HEK293 (cell line): ENCODE results near the gene MUS81.

Experiments used
- KLF9 ChIP-seq: fragments of 450-650 bp; formaldehyde crosslinking; IDR thresholded peaks from 2 replicates; pipeline ENCODE4 v1.5.1; 2016; ENCODE audit warnings: missing biosample characterization, missing genetic modification characterization, low read depth
- MYNN ChIP-seq: fragments of 450-650 bp; formaldehyde crosslinking; IDR thresholded peaks from 2 replicates; pipeline ENCODE4 v1.5.1; 2016; ENCODE audit warnings: missing biosample characterization, missing genetic modification characterization, borderline replicate concordance
- MZF1 ChIP-seq: fragments of 450-650 bp; formaldehyde crosslinking; IDR thresholded peaks from 2 replicates; pipeline ENCODE4 v1.5.1; 2017; ENCODE audit warnings: missing biosample characterization, missing genetic modification characterization, borderline replicate concordance
- SP2 ChIP-seq: fragments of 450-650 bp; formaldehyde crosslinking; IDR thresholded peaks from 2 replicates; pipeline ENCODE4 v1.5.1; 2016; ENCODE audit warnings: missing biosample characterization, missing genetic modification characterization
- TCF7L2 ChIP-seq: IDR thresholded peaks from 2 replicates; pipeline ENCODE4 v1.6.1; 2011; ENCODE audit warnings: low read depth, mild to moderate bottlenecking, inconsistent platforms, low read length, moderate library complexity, borderline replicate concordance
- ZBTB1 ChIP-seq: fragments of 450-650 bp; formaldehyde crosslinking; IDR thresholded peaks from 2 replicates; pipeline ENCODE4 v1.5.1; 2016; ENCODE audit warnings: missing biosample characterization, missing genetic modification characterization
- ZNF133 ChIP-seq: fragments of 450-650 bp; formaldehyde crosslinking; IDR thresholded peaks from 2 replicates; pipeline ENCODE4 v1.5.1; 2016; ENCODE audit warnings: missing biosample characterization, missing genetic modification characterization
- ZNF2 ChIP-seq: fragments of 450-650 bp; formaldehyde crosslinking; IDR thresholded peaks from 2 replicates; pipeline ENCODE4 v1.5.1; 2016; ENCODE audit warnings: missing biosample characterization, missing genetic modification characterization
- ZNF211 ChIP-seq: fragments of 450-650 bp; formaldehyde crosslinking; IDR thresholded peaks from 2 replicates; pipeline ENCODE4 v1.5.1; 2016; ENCODE audit warnings: low read depth, missing biosample characterization, missing genetic modification characterization
- ZNF223 ChIP-seq: fragments of 450-650 bp; formaldehyde crosslinking; IDR thresholded peaks from 2 replicates; pipeline ENCODE4 v1.5.1; 2016; ENCODE audit warnings: missing biosample characterization, missing genetic modification characterization
- ZNF292 ChIP-seq: fragments of 450-650 bp; formaldehyde crosslinking; IDR thresholded peaks from 2 replicates; pipeline ENCODE4 v1.5.1; 2016; ENCODE audit warnings: low read depth, missing biosample characterization, missing genetic modification characterization, borderline replicate concordance
- ZNF302 ChIP-seq: fragments of 450-650 bp; formaldehyde crosslinking; IDR thresholded peaks from 2 replicates; pipeline ENCODE4 v1.5.1; 2016; ENCODE audit warnings: missing biosample characterization, missing genetic modification characterization, low read depth
- ZNF560 ChIP-seq: fragments of 450-650 bp; formaldehyde crosslinking; IDR thresholded peaks from 2 replicates; pipeline ENCODE4 v1.5.1; 2017; ENCODE audit warnings: missing biosample characterization, missing genetic modification characterization, borderline replicate concordance
- ZNF571 ChIP-seq: fragments of 450-650 bp; formaldehyde crosslinking; IDR thresholded peaks from 2 replicates; pipeline ENCODE4 v1.5.0; 2017; ENCODE audit warnings: missing biosample characterization, missing genetic modification characterization
- ZNF610 ChIP-seq: fragments of 450-650 bp; formaldehyde crosslinking; IDR thresholded peaks from 2 replicates; pipeline ENCODE4 v1.5.1; 2016; ENCODE audit warnings: missing biosample characterization, missing genetic modification characterization, borderline replicate concordance
- ZSCAN23 ChIP-seq: fragments of 450-650 bp; formaldehyde crosslinking; IDR thresholded peaks from 2 replicates; pipeline ENCODE4 v1.5.1; 2016; ENCODE audit warnings: missing biosample characterization, missing genetic modification characterization
- TF ChIP-seq, protein P1 (sequence below): fragments of 450-650 bp; formaldehyde crosslinking; IDR thresholded peaks from 2 replicates; pipeline ENCODE4 v1.5.1; 2016; ENCODE audit warnings: missing biosample characterization, missing genetic modification characterization
- TF ChIP-seq, protein P2 (sequence below): fragments of 450-650 bp; formaldehyde crosslinking; IDR thresholded peaks from 2 replicates; pipeline ENCODE4 v1.5.1; 2016; ENCODE audit warnings: missing biosample characterization, missing genetic modification characterization
- TF ChIP-seq, protein P3 (sequence below): sonication (generic); formaldehyde crosslinking; IDR thresholded peaks from 2 replicates; pipeline ENCODE4 v1.8.1; 2022; ENCODE audit warnings: mild to moderate bottlenecking, moderate library complexity, missing genetic modification reagents
- TF ChIP-seq, protein P4 (sequence below): fragments of 450-650 bp; formaldehyde crosslinking; IDR thresholded peaks from 2 replicates; pipeline ENCODE4 v1.5.1; 2016; ENCODE audit warnings: missing biosample characterization, missing genetic modification characterization
- TF ChIP-seq, protein P5 (sequence below): fragments of 450-650 bp; formaldehyde crosslinking; IDR thresholded peaks from 2 replicates; pipeline ENCODE4 v1.5.1; 2016; ENCODE audit warnings: missing biosample characterization, missing genetic modification characterization
- TF ChIP-seq, protein P6 (sequence below): fragments of 450-650 bp; formaldehyde crosslinking; conservative IDR thresholded peaks from 2 replicates; pipeline ENCODE4 v1.5.1; 2016; ENCODE audit warnings: low read depth, missing biosample characterization, missing genetic modification characterization

Gene MUS81

DNA sequence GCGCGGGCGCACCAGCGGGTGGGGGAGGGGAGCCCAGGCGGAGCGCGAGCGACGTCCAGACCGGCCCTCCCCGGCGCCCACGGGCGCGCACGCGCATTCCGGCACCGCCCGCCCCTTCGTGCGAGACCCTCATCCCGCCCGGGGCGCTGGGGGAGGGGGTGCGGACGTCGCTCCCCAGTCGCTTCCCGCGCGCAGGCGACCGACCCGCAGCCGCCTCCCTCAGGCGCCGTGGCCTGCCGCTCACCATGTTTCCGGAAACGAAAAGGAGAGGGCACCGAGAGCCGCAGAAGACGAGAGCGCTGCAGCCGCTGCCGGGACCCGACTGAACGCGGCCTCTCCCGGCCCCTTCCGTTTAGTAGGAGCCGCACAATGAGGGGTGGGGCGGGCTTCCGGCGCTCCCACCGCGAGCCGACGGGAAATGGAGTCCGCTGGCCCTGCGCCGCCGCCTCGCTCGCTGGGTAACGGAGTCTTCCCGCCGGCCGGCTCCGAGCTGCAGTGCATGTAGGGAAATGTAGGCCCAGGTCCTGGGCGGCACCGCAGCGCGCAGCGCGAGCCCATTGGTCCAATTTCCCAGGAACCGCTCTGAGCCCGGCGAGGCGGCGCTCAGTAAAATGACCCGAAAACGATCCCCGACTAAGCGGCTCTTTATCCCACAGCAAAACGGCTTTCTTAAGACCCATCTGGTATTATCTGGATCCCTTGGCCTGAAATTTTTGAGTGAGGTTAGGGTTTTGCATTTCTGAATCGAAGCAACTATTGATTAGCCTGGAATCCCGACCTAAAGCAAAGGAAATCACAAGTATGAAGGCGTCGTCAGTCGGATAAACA lies 2.2 kb upstream of the MUS81 start, which contains the start of gene CFL1 (continued):
- no peak for TF ChIP-seq MYNN
- TF ChIP-seq, protein P1, sequence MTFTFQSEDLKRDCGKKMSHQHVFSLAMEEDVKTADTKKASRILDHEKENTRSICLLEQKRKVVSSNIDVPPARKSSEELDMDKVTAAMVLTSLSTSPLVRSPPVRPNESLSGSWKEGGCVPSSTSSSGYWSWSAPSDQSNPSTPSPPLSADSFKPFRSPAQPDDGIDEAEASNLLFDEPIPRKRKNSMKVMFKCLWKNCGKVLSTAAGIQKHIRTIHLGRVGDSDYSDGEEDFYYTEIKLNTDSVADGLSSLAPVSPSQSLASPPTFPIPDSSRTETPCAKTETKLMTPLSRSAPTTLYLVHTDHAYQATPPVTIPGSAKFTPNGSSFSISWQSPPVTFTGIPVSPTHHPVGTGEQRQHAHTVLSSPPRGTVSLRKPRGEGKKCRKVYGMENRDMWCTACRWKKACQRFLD (tag by site-specific recombination), result 0 out of 2 replicates have a peak, but pooled peaks have one; percentile 25
- no peak for TF ChIP-seq ZNF302 (tag by site-specific recombination)
- TF ChIP-seq, protein P2, sequence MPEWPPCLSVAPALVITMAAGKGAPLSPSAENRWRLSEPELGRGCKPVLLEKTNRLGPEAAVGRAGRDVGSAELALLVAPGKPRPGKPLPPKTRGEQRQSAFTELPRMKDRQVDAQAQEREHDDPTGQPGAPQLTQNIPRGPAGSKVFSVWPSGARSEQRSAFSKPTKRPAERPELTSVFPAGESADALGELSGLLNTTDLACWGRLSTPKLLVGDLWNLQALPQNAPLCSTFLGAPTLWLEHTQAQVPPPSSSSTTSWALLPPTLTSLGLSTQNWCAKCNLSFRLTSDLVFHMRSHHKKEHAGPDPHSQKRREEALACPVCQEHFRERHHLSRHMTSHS (tag by site-specific recombination), result no peak
- peak; percentile 76 for TF ChIP-seq KLF9 (tag by site-specific recombination)
- no peak for TF ChIP-seq ZNF133 (tag by site-specific recombination)
- no peak for TF ChIP-seq ZNF223 (tag by site-specific recombination)
- no peak for TF ChIP-seq ZNF292 (tag by site-specific recombination)
- TF ChIP-seq ZSCAN23 (tag by site-specific recombination), result no peak
- no peak for TF ChIP-seq ZBTB1 (tag by site-specific recombination)
- no peak for TF ChIP-seq TCF7L2
- TF ChIP-seq, protein P3, sequence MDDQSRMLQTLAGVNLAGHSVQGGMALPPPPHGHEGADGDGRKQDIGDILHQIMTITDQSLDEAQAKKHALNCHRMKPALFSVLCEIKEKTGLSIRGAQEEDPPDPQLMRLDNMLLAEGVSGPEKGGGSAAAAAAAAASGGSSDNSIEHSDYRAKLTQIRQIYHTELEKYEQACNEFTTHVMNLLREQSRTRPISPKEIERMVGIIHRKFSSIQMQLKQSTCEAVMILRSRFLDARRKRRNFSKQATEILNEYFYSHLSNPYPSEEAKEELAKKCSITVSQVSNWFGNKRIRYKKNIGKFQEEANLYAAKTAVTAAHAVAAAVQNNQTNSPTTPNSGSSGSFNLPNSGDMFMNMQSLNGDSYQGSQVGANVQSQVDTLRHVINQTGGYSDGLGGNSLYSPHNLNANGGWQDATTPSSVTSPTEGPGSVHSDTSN (CRISPR knock-in tag), result peak; percentile 49; the same call in 1 of the 2 replicates
- TF ChIP-seq, protein P4, sequence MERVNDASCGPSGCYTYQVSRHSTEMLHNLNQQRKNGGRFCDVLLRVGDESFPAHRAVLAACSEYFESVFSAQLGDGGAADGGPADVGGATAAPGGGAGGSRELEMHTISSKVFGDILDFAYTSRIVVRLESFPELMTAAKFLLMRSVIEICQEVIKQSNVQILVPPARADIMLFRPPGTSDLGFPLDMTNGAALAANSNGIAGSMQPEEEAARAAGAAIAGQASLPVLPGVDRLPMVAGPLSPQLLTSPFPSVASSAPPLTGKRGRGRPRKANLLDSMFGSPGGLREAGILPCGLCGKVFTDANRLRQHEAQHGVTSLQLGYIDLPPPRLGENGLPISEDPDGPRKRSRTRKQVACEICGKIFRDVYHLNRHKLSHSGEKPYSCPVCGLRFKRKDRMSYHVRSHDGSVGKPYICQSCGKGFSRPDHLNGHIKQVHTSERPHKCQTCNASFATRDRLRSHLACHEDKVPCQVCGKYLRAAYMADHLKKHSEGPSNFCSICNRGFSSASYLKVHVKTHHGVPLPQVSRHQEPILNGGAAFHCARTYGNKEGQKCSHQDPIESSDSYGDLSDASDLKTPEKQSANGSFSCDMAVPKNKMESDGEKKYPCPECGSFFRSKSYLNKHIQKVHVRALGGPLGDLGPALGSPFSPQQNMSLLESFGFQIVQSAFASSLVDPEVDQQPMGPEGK (tag by site-specific recombination), result peak; percentile 79
- TF ChIP-seq, protein P5, sequence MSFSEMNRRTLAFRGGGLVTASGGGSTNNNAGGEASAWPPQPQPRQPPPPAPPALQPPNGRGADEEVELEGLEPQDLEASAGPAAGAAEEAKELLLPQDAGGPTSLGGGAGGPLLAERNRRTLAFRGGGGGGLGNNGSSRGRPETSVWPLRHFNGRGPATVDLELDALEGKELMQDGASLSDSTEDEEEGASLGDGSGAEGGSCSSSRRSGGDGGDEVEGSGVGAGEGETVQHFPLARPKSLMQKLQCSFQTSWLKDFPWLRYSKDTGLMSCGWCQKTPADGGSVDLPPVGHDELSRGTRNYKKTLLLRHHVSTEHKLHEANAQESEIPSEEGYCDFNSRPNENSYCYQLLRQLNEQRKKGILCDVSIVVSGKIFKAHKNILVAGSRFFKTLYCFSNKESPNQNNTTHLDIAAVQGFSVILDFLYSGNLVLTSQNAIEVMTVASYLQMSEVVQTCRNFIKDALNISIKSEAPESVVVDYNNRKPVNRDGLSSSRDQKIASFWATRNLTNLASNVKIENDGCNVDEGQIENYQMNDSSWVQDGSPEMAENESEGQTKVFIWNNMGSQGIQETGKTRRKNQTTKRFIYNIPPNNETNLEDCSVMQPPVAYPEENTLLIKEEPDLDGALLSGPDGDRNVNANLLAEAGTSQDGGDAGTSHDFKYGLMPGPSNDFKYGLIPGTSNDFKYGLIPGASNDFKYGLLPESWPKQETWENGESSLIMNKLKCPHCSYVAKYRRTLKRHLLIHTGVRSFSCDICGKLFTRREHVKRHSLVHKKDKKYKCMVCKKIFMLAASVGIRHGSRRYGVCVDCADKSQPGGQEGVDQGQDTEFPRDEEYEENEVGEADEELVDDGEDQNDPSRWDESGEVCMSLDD (tag by site-specific recombination), result peak; percentile 43
- TF ChIP-seq ZNF610 (tag by site-specific recombination), result peak; percentile 79; the same call in 1 of the 2 replicates
- no peak; the same call in 1 of the 2 replicates for TF ChIP-seq ZNF2 (tag by site-specific recombination)
- no peak for TF ChIP-seq ZNF560 (tag by site-specific recombination)
- TF ChIP-seq SP2 (tag by site-specific recombination), result peak; percentile 89
- TF ChIP-seq ZNF211 (tag by site-specific recombination), result no peak
- no peak for TF ChIP-seq ZNF571 (tag by site-specific recombination)
- no peak for TF ChIP-seq MZF1 (tag by site-specific recombination)
- TF ChIP-seq, protein P6, sequence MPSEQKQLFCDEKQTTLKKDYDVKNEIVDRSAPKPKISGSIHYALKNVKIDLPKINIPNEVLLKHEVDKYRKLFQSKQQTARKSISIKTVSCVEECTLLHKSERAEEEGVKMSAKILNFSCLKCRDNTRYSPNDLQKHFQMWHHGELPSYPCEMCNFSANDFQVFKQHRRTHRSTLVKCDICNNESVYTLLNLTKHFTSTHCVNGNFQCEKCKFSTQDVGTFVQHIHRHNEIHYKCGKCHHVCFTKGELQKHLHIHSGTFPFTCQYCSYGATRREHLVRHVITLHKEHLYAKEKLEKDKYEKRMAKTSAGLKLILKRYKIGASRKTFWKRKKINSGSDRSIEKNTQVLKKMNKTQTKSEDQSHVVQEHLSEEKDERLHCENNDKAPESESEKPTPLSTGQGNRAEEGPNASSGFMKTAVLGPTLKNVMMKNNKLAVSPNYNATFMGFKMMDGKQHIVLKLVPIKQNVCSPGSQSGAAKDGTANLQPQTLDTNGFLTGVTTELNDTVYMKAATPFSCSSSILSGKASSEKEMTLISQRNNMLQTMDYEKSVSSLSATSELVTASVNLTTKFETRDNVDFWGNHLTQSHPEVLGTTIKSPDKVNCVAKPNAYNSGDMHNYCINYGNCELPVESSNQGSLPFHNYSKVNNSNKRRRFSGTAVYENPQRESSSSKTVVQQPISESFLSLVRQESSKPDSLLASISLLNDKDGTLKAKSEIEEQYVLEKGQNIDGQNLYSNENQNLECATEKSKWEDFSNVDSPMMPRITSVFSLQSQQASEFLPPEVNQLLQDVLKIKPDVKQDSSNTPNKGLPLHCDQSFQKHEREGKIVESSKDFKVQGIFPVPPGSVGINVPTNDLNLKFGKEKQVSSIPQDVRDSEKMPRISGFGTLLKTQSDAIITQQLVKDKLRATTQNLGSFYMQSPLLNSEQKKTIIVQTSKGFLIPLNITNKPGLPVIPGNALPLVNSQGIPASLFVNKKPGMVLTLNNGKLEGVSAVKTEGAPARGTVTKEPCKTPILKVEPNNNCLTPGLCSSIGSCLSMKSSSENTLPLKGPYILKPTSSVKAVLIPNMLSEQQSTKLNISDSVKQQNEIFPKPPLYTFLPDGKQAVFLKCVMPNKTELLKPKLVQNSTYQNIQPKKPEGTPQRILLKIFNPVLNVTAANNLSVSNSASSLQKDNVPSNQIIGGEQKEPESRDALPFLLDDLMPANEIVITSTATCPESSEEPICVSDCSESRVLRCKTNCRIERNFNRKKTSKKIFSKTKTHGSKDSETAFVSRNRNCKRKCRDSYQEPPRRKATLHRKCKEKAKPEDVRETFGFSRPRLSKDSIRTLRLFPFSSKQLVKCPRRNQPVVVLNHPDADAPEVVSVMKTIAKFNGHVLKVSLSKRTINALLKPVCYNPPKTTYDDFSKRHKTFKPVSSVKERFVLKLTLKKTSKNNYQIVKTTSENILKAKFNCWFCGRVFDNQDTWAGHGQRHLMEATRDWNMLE (tag by site-specific recombination), result 0 out of 2 replicates have a peak, but pooled peaks have one; percentile 16
